HEK293 (cell line): Measurements from ENCODE around the gene TCHP.

Experiments used
- CTCF ChIA-PET: fragments of 350-600 bp; formaldehyde crosslinking; extraction: SDS; loops from one replicate; lab custom pipeline; 2021; ENCODE audit warnings: antibody characterized with exemption; lab: Yijun Ruan, JAX
- POLR2A ChIA-PET: fragments of 300-600 bp; formaldehyde crosslinking; extraction: SDS; loops from one replicate; lab custom pipeline; 2020; ENCODE audit warnings: antibody characterized with exemption, inconsistent platforms; lab: Yijun Ruan, JAX
- H3K27ac ChIP-seq: fragments of 200-500 bp; sonication (Bioruptor generic); 2 replicates; pipeline ENCODE4 v1.5.1; 2014; ENCODE audit warnings: low read depth, low read length, control low read depth, inconsistent platforms; ENCODE audit errors: extremely low read depth
- H3K36me3 ChIP-seq, 2 experiments: fragments of 200-500 bp in 1 of 2; sonication (Bioruptor generic) in 1 of 2; 1 replicate in 1 of 2; 2 replicates in 1 of 2; pipeline ENCODE4 v1.5.1; 2014 to 2017; ENCODE audit warnings: inconsistent platforms in 2 of 2, low read length in 2 of 2; ENCODE audit not compliant: control insufficient read depth in 2 of 2, insufficient read depth in 1 of 2
- H3K4me1 ChIP-seq: fragments of 200-500 bp; sonication (Bioruptor generic); 2 replicates; pipeline ENCODE4 v1.5.1; 2014; ENCODE audit warnings: mild to moderate bottlenecking, low read length, inconsistent platforms; ENCODE audit not compliant: control insufficient read depth, insufficient read depth
- H3K4me3 ChIP-seq: 2 replicates; pipeline ENCODE4 v1.5.1; 2011; ENCODE audit warnings: low read depth, mild to moderate bottlenecking, control low read depth, low read length, moderate library complexity
- H3K9me3 ChIP-seq: fragments of 200-500 bp; sonication (Bioruptor generic); 2 replicates; pipeline ENCODE4 v1.5.1; 2014; ENCODE audit warnings: low read depth, low read length, inconsistent platforms; ENCODE audit not compliant: control insufficient read depth, insufficient read depth
- FEZF1 ChIP-seq: fragments of 450-650 bp; formaldehyde crosslinking; IDR thresholded peaks from 2 replicates; pipeline ENCODE4 v1.5.1; 2016; ENCODE audit warnings: missing biosample characterization, missing genetic modification characterization
- HOXD13 ChIP-seq: sonication (generic); formaldehyde crosslinking; IDR thresholded peaks from 2 replicates; pipeline ENCODE4 v1.8.0; 2022; ENCODE audit warnings: missing genetic modification reagents, borderline replicate concordance
- KLF10 ChIP-seq: fragments of 450-650 bp; IDR thresholded peaks from 2 replicates; pipeline ENCODE4 v1.5.1; 2018; ENCODE audit warnings: missing biosample characterization, mild to moderate bottlenecking, missing genetic modification characterization
- KLF8 ChIP-seq: fragments of 450-650 bp; formaldehyde crosslinking; IDR thresholded peaks from 2 replicates; pipeline ENCODE4 v1.5.1; 2016; ENCODE audit warnings: missing biosample characterization, missing genetic modification characterization
- KLF9 ChIP-seq: fragments of 450-650 bp; formaldehyde crosslinking; IDR thresholded peaks from 2 replicates; pipeline ENCODE4 v1.5.1; 2016; ENCODE audit warnings: missing biosample characterization, missing genetic modification characterization, low read depth
- SCRT1 ChIP-seq: fragments of 450-650 bp; formaldehyde crosslinking; IDR thresholded peaks from 2 replicates; pipeline ENCODE4 v1.5.1; 2016; ENCODE audit warnings: missing biosample characterization, missing genetic modification characterization, borderline replicate concordance
- SETDB1 ChIP-seq: IDR thresholded peaks from one replicate; pipeline ENCODE4 v1.6.1; 2017; ENCODE audit warnings: mild to moderate bottlenecking, low read length, moderate library complexity, mixed read lengths; ENCODE audit not compliant: insufficient read length
- ZNF174 ChIP-seq: fragments of 450-650 bp; formaldehyde crosslinking; IDR thresholded peaks from 2 replicates; pipeline ENCODE4 v1.5.0; 2017; ENCODE audit warnings: missing biosample characterization, mild to moderate bottlenecking, missing genetic modification characterization
- ZNF221 ChIP-seq: fragments of 450-650 bp; formaldehyde crosslinking; IDR thresholded peaks from 2 replicates; pipeline ENCODE4 v1.5.1; 2017; ENCODE audit warnings: missing biosample characterization, missing genetic modification characterization, borderline replicate concordance
- ZNF23 ChIP-seq: fragments of 450-650 bp; formaldehyde crosslinking; IDR thresholded peaks from 2 replicates; pipeline ENCODE4 v1.5.1; 2016; ENCODE audit warnings: missing biosample characterization, missing genetic modification characterization, borderline replicate concordance
- ZNF335 ChIP-seq: fragments of 450-650 bp; formaldehyde crosslinking; conservative IDR thresholded peaks from 2 replicates; pipeline ENCODE4 v1.5.1; 2016; ENCODE audit warnings: missing biosample characterization, missing genetic modification characterization
- ZNF426 ChIP-seq: fragments of 450-650 bp; formaldehyde crosslinking; IDR thresholded peaks from 2 replicates; pipeline ENCODE4 v1.5.1; 2017; ENCODE audit warnings: missing biosample characterization, missing genetic modification characterization, mild to moderate bottlenecking, inconsistent platforms, moderate library complexity
- ZNF501 ChIP-seq: fragments of 450-650 bp; formaldehyde crosslinking; IDR thresholded peaks from 2 replicates; pipeline ENCODE4 v1.5.1; 2016; ENCODE audit warnings: missing biosample characterization, missing genetic modification characterization
- ZNF549 ChIP-seq: fragments of 450-650 bp; IDR thresholded peaks from 2 replicates; pipeline ENCODE4 v1.5.1; 2018; ENCODE audit warnings: missing biosample characterization, missing genetic modification characterization, mild to moderate bottlenecking, inconsistent platforms, moderate library complexity
- ZNF610 ChIP-seq: fragments of 450-650 bp; formaldehyde crosslinking; IDR thresholded peaks from 2 replicates; pipeline ENCODE4 v1.5.1; 2016; ENCODE audit warnings: missing biosample characterization, missing genetic modification characterization, borderline replicate concordance
- ZNF677 ChIP-seq: fragments of 450-650 bp; IDR thresholded peaks from 2 replicates; pipeline ENCODE4 v1.5.0; 2018; ENCODE audit warnings: missing biosample characterization, mild to moderate bottlenecking, missing genetic modification characterization, moderate library complexity
- ZNF776 ChIP-seq: fragments of 450-650 bp; formaldehyde crosslinking; IDR thresholded peaks from 2 replicates; pipeline ENCODE4 v1.5.0; 2017; ENCODE audit warnings: missing biosample characterization, missing genetic modification characterization, borderline replicate concordance
- ZNF792 ChIP-seq: fragments of 450-650 bp; formaldehyde crosslinking; IDR thresholded peaks from 2 replicates; pipeline ENCODE4 v1.5.1; 2016; ENCODE audit warnings: missing biosample characterization, missing genetic modification characterization
- ZSCAN30 ChIP-seq: fragments of 450-650 bp; IDR thresholded peaks from 2 replicates; pipeline ENCODE4 v1.5.1; 2018; ENCODE audit warnings: missing biosample characterization, mild to moderate bottlenecking, missing genetic modification characterization, moderate library complexity
- ZXDB ChIP-seq: fragments of 450-650 bp; formaldehyde crosslinking; IDR thresholded peaks from 2 replicates; pipeline ENCODE4 v1.5.1; 2016; ENCODE audit warnings: missing biosample characterization, missing genetic modification characterization
- TF ChIP-seq, protein P1 (sequence below): fragments of 450-650 bp; formaldehyde crosslinking; IDR thresholded peaks from 2 replicates; pipeline ENCODE4 v1.5.1; 2016; ENCODE audit warnings: missing biosample characterization, missing genetic modification characterization
- TF ChIP-seq, protein P2 (sequence below): fragments of 450-650 bp; formaldehyde crosslinking; IDR thresholded peaks from 2 replicates; pipeline ENCODE4 v1.5.1; 2017; ENCODE audit warnings: missing biosample characterization, missing genetic modification characterization
- TF ChIP-seq, protein P3 (sequence below): fragments of 450-650 bp; formaldehyde crosslinking; IDR thresholded peaks from 2 replicates; pipeline ENCODE4 v1.5.1; 2017; ENCODE audit warnings: missing biosample characterization, mild to moderate bottlenecking, missing genetic modification characterization, moderate library complexity
- TF ChIP-seq, protein P4 (sequence below): fragments of 450-650 bp; formaldehyde crosslinking; IDR thresholded peaks from 2 replicates; pipeline ENCODE4 v1.5.1; 2016; ENCODE audit warnings: missing biosample characterization, missing genetic modification characterization
- TF ChIP-seq, protein P5 (sequence below): fragments of 450-650 bp; formaldehyde crosslinking; IDR thresholded peaks from 2 replicates; pipeline ENCODE4 v1.5.1; 2016; ENCODE audit warnings: missing biosample characterization, missing genetic modification characterization

Gene TCHP

DNA sequence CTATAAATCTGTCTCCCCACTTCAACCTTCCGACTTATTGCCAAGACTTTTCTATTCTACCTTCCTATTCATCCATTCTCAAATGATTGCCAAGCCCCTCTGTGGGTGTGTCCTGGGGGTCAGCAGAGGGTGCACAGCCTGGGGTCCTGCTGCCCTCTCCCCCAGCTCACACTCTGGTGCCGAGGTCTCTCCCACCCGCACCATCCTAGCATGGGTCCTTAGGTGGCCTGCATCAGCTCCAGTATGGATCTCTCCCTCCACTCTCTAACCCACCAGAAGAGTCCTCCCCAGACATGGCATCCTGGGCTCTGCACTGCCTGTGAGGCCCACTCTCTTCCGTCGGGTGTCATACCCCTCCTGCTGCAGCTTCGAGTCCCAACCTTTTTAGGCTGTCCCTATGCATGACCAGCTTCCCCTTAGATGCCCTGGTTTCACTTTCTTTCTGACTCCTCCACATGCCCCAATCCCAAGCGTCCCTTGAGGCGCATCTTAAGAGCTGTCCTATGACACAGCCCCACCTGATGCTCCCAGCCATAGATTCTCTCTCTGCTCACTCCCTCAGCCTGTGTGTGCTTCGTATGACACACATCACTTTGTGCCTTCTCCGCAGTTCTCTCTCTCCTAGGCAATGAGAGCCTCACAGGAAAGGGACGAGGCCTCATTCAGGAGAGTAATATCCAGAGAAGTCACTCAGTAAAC is 52.2 kb downstream of the TCHP start (continued):
- TF ChIP-seq ZNF610 (no peak), ZNF221 (tag by site-specific recombination) (no peak), SCRT1 (tag by site-specific recombination) (peak; percentile 80), KLF8 (tag by site-specific recombination) (no peak)

DNA sequence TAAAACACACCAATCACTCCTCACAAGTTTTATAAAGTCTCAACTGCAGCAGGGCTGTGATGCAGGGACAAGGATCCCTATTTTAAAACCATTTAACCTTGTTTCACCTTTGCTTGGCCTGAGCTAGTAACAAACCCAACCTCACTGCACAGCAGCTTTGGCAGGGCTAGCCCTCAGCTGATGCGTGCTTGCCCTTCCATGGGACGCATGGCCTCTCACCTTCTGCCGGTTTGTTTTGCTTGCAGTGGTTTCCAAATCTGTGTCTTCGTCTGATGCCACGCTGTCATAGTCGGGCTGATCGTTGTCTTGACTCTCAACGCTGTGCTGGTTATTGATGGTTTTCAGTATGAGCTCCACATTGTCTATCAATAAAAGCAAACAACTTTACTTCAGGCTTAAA is 52.8 kb downstream of the TCHP start:
- POLR2A ChIA-PET = no interaction called here
- TF ChIP-seq KLF9 = no peak
- TF ChIP-seq ZSCAN30 (tag by site-specific recombination) = no peak
- TF ChIP-seq SETDB1 = no peak
- TF ChIP-seq, protein P1, sequence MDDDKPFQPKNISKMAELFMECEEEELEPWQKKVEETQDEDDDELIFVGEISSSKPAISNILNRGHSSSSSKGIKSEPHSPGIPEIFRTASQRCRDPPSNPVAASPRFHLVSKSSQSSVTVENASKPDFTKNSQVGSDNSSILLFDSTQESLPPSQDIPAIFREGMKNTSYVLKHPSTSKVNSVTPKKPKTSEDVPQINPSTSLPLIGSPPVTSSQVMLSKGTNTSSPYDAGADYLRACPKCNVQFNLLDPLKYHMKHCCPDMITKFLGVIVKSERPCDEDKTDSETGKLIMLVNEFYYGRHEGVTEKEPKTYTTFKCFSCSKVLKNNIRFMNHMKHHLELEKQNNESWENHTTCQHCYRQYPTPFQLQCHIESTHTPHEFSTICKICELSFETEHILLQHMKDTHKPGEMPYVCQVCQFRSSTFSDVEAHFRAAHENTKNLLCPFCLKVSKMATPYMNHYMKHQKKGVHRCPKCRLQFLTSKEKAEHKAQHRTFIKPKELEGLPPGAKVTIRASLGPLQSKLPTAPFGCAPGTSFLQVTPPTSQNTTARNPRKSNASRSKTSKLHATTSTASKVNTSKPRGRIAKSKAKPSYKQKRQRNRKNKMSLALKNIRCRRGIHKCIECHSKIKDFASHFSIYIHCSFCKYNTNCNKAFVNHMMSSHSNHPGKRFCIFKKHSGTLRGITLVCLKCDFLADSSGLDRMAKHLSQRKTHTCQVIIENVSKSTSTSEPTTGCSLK (tag by site-specific recombination) = no peak
- TF ChIP-seq HOXD13 (CRISPR knock-in tag) = no peak
- no peak for TF ChIP-seq ZNF335 (tag by site-specific recombination)
- no peak for TF ChIP-seq ZNF677
- no peak for TF ChIP-seq ZNF792
- TF ChIP-seq FEZF1 (tag by site-specific recombination) = no peak
- TF ChIP-seq ZNF174 (tag by site-specific recombination) = no peak
- TF ChIP-seq, all 188 proteins: peak for 0
- H3K4me3 ChIP-seq = no peak overlapping the region
- H3K27ac ChIP-seq = no peak overlapping the region
- CTCF ChIA-PET = no interaction called here
- H3K9me3 ChIP-seq = no peaks in the 10 kb centered on the region
- peaks cover 15 to 70% of the 10 kb centered on the region in 2 experiments for H3K36me3 ChIP-seq
- H3K4me1 ChIP-seq = no peaks in the 10 kb centered on the region

DNA sequence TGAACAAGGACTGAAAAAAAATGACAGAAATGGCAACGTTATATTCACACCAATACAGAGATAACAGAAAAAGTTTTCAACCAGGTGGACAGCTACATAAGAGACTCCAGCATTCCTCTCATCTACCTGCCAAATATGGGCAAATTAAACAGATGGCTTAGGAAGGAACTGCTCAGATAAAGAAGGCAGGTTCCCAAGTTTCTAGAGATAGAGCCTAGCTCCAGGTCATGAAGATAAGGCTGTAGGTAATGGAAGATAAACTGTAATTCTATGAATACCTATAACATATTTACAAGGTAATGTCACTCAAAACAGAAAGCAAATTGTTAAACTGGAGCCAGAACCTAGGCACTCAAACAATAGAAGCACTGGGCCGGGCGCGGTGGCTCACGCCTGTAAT is 53.6 kb downstream of the TCHP start:
- ChIA-PET POLR2A (no interaction called here), CTCF (no interaction called here)
- Histone ChIP-seq H3K36me3 (peaks cover 11 to 66% of the 10 kb centered on the region in 2 experiments), H3K9me3 (no peaks in the 10 kb centered on the region), H3K4me1 (no peaks in the 10 kb centered on the region), H3K4me3 (no peak overlapping the region), H3K27ac (no peak overlapping the region)
- TF ChIP-seq ZNF426 (tag by site-specific recombination) (no peak), KLF10 (tag by site-specific recombination) (no peak), ZNF501 (tag by site-specific recombination) (no peak), ZNF23 (no peak), ZXDB (tag by site-specific recombination) (no peak), ZNF776 (tag by site-specific recombination) (no peak), ZNF549 (no peak)
- TF ChIP-seq, protein P2, sequence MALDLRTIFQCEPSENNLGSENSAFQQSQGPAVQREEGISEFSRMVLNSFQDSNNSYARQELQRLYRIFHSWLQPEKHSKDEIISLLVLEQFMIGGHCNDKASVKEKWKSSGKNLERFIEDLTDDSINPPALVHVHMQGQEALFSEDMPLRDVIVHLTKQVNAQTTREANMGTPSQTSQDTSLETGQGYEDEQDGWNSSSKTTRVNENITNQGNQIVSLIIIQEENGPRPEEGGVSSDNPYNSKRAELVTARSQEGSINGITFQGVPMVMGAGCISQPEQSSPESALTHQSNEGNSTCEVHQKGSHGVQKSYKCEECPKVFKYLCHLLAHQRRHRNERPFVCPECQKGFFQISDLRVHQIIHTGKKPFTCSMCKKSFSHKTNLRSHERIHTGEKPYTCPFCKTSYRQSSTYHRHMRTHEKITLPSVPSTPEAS (tag by site-specific recombination) = no peak
- TF ChIP-seq, protein P3, sequence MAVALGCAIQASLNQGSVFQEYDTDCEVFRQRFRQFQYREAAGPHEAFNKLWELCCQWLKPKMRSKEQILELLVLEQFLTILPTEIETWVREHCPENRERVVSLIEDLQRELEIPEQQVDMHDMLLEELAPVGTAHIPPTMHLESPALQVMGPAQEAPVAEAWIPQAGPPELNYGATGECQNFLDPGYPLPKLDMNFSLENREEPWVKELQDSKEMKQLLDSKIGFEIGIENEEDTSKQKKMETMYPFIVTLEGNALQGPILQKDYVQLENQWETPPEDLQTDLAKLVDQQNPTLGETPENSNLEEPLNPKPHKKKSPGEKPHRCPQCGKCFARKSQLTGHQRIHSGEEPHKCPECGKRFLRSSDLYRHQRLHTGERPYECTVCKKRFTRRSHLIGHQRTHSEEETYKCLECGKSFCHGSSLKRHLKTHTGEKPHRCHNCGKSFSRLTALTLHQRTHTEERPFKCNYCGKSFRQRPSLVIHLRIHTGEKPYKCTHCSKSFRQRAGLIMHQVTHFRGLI = no peak
- TF ChIP-seq, protein P4, sequence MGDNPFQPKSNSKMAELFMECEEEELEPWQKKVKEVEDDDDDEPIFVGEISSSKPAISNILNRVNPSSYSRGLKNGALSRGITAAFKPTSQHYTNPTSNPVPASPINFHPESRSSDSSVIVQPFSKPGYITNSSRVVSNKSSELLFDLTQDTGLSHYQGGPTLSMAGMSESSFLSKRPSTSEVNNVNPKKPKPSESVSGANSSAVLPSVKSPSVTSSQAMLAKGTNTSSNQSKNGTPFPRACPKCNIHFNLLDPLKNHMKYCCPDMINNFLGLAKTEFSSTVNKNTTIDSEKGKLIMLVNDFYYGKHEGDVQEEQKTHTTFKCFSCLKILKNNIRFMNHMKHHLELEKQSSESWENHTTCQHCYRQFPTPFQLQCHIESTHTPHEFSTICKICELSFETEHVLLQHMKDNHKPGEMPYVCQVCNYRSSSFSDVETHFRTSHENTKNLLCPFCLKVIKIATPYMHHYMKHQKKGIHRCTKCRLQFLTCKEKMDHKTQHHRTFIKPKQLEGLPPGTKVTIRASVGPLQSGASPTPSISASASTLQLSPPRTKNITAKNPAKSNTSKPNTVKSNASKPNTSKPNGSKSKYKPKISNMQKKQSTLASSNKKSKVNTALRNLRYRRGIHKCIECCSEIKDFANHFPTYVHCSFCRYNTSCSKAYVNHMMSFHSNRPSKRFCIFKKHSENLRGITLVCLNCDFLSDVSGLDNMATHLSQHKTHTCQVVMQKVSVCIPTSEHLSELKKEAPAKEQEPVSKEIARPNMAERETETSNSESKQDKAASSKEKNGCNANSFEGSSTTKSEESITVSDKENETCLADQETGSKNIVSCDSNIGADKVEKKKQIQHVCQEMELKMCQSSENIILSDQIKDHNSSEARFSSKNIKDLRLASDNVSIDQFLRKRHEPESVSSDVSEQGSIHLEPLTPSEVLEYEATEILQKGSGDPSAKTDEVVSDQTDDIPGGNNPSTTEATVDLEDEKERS (tag by site-specific recombination) = no peak
- TF ChIP-seq, protein P5, sequence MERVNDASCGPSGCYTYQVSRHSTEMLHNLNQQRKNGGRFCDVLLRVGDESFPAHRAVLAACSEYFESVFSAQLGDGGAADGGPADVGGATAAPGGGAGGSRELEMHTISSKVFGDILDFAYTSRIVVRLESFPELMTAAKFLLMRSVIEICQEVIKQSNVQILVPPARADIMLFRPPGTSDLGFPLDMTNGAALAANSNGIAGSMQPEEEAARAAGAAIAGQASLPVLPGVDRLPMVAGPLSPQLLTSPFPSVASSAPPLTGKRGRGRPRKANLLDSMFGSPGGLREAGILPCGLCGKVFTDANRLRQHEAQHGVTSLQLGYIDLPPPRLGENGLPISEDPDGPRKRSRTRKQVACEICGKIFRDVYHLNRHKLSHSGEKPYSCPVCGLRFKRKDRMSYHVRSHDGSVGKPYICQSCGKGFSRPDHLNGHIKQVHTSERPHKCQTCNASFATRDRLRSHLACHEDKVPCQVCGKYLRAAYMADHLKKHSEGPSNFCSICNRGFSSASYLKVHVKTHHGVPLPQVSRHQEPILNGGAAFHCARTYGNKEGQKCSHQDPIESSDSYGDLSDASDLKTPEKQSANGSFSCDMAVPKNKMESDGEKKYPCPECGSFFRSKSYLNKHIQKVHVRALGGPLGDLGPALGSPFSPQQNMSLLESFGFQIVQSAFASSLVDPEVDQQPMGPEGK (tag by site-specific recombination) = no peak
